Astrocyte (in vitro differentiated cells and primary cell): ENCODE data around the gene FMOD.

ENCODE experiments used
- CTCF ChIP-seq: IDR thresholded peaks from 2 replicates; pipeline ENCODE4 v1.5.1; 2011; ENCODE audit warnings: low read depth, mild to moderate bottlenecking, inconsistent platforms, low read length, moderate library complexity; ENCODE audit not compliant: insufficient read depth
- EZH2 ChIP-seq: IDR thresholded peaks from 2 replicates; pipeline ENCODE4 v1.6.1; 2012; ENCODE audit warnings: mild to moderate bottlenecking, low read length, inconsistent platforms; ENCODE audit not compliant: insufficient read depth

GRCh38 chr1:203382026-203382425 is 31.1 kb upstream of the FMOD start:
- TF ChIP-seq CTCF: no peak
- no peak for TF ChIP-seq EZH2
